K562 (cell line): Measurements from ENCODE around the gene GLUL. TPM values are rescaled to one million over a fixed set of nuclear protein-coding genes. Genes with fewer than 3 reads are reported as not detected.
A peak's percentile ranks its signal among the peaks of the same experiment; 100 is the strongest.

ENCODE experiments used
- ADNP ChIP-seq: fragments of 200-800 bp; sonication (Bioruptor generic); IDR thresholded peaks from 2 replicates; pipeline ENCODE4 v1.6.1; 2016; ENCODE audit warnings: missing genetic modification characterization, missing compliant biosample characterization
- BRCA1 ChIP-seq, 2 experiments: fragments of 450-650 bp in 1 of 2; sonication (generic) in 1 of 2; formaldehyde crosslinking in 1 of 2; IDR thresholded peaks; 2 replicates each; pipeline versions ENCODE4 v1.5.0 to v1.6.1; 2017 to 2020; ENCODE audit warnings: mild to moderate bottlenecking in 1 of 2, missing genetic modification reagents in 1 of 2
- COPS2 ChIP-seq: fragments of 450-650 bp; conservative IDR thresholded peaks from 2 replicates; pipeline ENCODE4 v1.6.1; 2016; ENCODE audit warnings: mild to moderate bottlenecking, moderate library complexity
- CSDE1 ChIP-seq, 2 experiments: fragments of 450-650 bp; IDR thresholded peaks; 2 replicates each; pipeline ENCODE4 v1.6.1; 2016; ENCODE audit warnings: mild to moderate bottlenecking in 1 of 2
- EHMT2 ChIP-seq: fragments of 450-650 bp; IDR thresholded peaks from 2 replicates; pipeline ENCODE4 v1.6.1; 2018; ENCODE audit warnings: antibody characterized with exemption
- FOXK1 ChIP-seq: sonication (generic); formaldehyde crosslinking; IDR thresholded peaks from 2 replicates; pipeline ENCODE4 v1.8.0; 2022; ENCODE audit warnings: missing genetic modification reagents, mild to moderate bottlenecking, borderline replicate concordance
- FOXK2 ChIP-seq, 2 experiments: fragments of 450-650 bp; IDR thresholded peaks in 1 of 2; conservative IDR thresholded peaks in 1 of 2; 2 replicates each; pipeline ENCODE4 v1.6.1; 2016; ENCODE audit warnings: low read depth in 2 of 2, mild to moderate bottlenecking in 1 of 2
- JUNB ChIP-seq: fragments of 450-650 bp; formaldehyde crosslinking; conservative IDR thresholded peaks from 2 replicates; pipeline ENCODE4 v1.4.0; 2020; ENCODE audit warnings: mild to moderate bottlenecking
- KAT7 ChIP-seq: sonication (generic); formaldehyde crosslinking; IDR thresholded peaks from 2 replicates; pipeline ENCODE4 v1.8.0; 2022; ENCODE audit warnings: missing genetic modification reagents, mild to moderate bottlenecking, borderline replicate concordance
- MEF2A ChIP-seq: IDR thresholded peaks from 2 replicates; pipeline ENCODE4 v1.6.1; 2011; ENCODE audit warnings: low read depth, mild to moderate bottlenecking, low read length, moderate library complexity; ENCODE audit not compliant: control insufficient read depth
- MEF2D ChIP-seq: conservative IDR thresholded peaks from 2 replicates; pipeline ENCODE4 v1.6.1; 2016; ENCODE audit warnings: low read depth, missing genetic modification characterization, missing compliant biosample characterization
- NR3C1 ChIP-seq: sonication (generic); formaldehyde crosslinking; IDR thresholded peaks from 2 replicates; pipeline ENCODE4 v1.8.1; 2022; ENCODE audit warnings: missing genetic modification reagents
- PCBP2 ChIP-seq: fragments of 200-400 bp; formaldehyde crosslinking; IDR thresholded peaks from 2 replicates; pipeline ENCODE4 v1.6.1; 2018; ENCODE audit warnings: low read length, low read depth, mild to moderate bottlenecking, moderate library complexity; ENCODE audit not compliant: poor library complexity, severe bottlenecking
- POLR2AphosphoS5 ChIP-seq: IDR thresholded peaks from 2 replicates; pipeline ENCODE4 v1.6.1; 2011; ENCODE audit warnings: mild to moderate bottlenecking, low read depth, low read length, moderate library complexity; ENCODE audit not compliant: control insufficient read depth, insufficient read depth
- TBL1XR1 ChIP-seq, 2 experiments: IDR thresholded peaks; 2 replicates each; pipeline ENCODE4 v1.6.1; 2012; ENCODE audit warnings: improper control_type of control experiment in 2 of 2, low read length in 2 of 2, mild to moderate bottlenecking in 1 of 2
- THRAP3 ChIP-seq: fragments of 450-650 bp; IDR thresholded peaks from 2 replicates; pipeline ENCODE4 v1.6.1; 2016; ENCODE audit warnings: mild to moderate bottlenecking, inconsistent platforms, borderline replicate concordance
- ZNF197 ChIP-seq: fragments of 200-800 bp; sonication (Bioruptor generic); IDR thresholded peaks from 2 replicates; pipeline ENCODE4 v1.6.1; 2016; ENCODE audit warnings: low read depth, missing genetic modification characterization, missing compliant biosample characterization
- ZNF408 ChIP-seq: fragments of 250-450 bp; sonication (Bioruptor Pico); IDR thresholded peaks from 2 replicates; pipeline ENCODE4 v1.4.0; 2020; ENCODE audit warnings: low read depth, mild to moderate bottlenecking, moderate library complexity
- ZNF695 ChIP-seq: fragments of 450-650 bp; formaldehyde crosslinking; IDR thresholded peaks from 2 replicates; pipeline ENCODE4 v1.4.0; 2020; ENCODE audit warnings: mild to moderate bottlenecking, moderate library complexity
- polyA plus RNA-seq, 8 experiments: library from polyadenylated mRNA; depleted of rRNA in 4 of 8; stranded (reverse) in 5 of 8; unstranded in 3 of 8; fragments of >200 nt; fragmentation: Nextera tagmentation in 2 of 8; fragmentation: Illumina TruSeq in 1 of 8; extraction: Ambion mirVana in 2 of 8; extraction: Trizol in 1 of 8; gene quantifications; 2 replicates each; pipeline versions ENCODE4 v1.2.1 to v1.2.3, GENCODE V29; 2011 to 2014; ENCODE audit warnings: inconsistent platforms in 1 of 8, missing spikeins in 1 of 8
- total RNA-seq, 7 experiments: library from RNA; depleted of rRNA in 6 of 7; stranded (reverse); fragments of >200 nt in 6 of 7; fragmentation: Illumina TruSeq in 2 of 7; extraction: Trizol in 2 of 7; gene quantifications; 2 replicates each; pipeline versions ENCODE4 v1.2.1 to v1.2.3, GENCODE V29; 2011 to 2021; ENCODE audit warnings: low replicate concordance in 1 of 7
- TF ChIP-seq, protein P1 (sequence below): fragments of 250-450 bp; sonication (Bioruptor Pico); IDR thresholded peaks from 2 replicates; pipeline ENCODE4 v1.9.0; 2021; ENCODE audit warnings: mild to moderate bottlenecking
- TF ChIP-seq, protein P2 (sequence below): sonication (generic); formaldehyde crosslinking; IDR thresholded peaks from 2 replicates; pipeline ENCODE4 v1.8.0; 2022; ENCODE audit warnings: missing genetic modification reagents, mild to moderate bottlenecking, borderline replicate concordance
- TF ChIP-seq, protein P3 (sequence below), 2 experiments: fragments of 250-450 bp in 1 of 2; fragments of 450-650 bp in 1 of 2; sonication (Bioruptor Pico) in 1 of 2; IDR thresholded peaks; 2 replicates each; pipeline versions ENCODE4 v1.6.1 to v1.8.0; 2016 to 2021; ENCODE audit warnings: mild to moderate bottlenecking in 2 of 2, moderate library complexity in 2 of 2, missing compliant biosample characterization in 1 of 2, missing genetic modification characterization in 1 of 2
- TF ChIP-seq, protein P4 (sequence below): sonication (generic); formaldehyde crosslinking; IDR thresholded peaks from 2 replicates; pipeline ENCODE4 v1.8.1; 2022; ENCODE audit warnings: missing genetic modification reagents

GLUL gene
- total and polyA plus RNA-seq, 9 of the 15 experiments (the other 6 are each of a cell fraction or from before 2014, with no cell fraction given), result 1,088 to 4,222 (median 1,338) TPM

DNA sequence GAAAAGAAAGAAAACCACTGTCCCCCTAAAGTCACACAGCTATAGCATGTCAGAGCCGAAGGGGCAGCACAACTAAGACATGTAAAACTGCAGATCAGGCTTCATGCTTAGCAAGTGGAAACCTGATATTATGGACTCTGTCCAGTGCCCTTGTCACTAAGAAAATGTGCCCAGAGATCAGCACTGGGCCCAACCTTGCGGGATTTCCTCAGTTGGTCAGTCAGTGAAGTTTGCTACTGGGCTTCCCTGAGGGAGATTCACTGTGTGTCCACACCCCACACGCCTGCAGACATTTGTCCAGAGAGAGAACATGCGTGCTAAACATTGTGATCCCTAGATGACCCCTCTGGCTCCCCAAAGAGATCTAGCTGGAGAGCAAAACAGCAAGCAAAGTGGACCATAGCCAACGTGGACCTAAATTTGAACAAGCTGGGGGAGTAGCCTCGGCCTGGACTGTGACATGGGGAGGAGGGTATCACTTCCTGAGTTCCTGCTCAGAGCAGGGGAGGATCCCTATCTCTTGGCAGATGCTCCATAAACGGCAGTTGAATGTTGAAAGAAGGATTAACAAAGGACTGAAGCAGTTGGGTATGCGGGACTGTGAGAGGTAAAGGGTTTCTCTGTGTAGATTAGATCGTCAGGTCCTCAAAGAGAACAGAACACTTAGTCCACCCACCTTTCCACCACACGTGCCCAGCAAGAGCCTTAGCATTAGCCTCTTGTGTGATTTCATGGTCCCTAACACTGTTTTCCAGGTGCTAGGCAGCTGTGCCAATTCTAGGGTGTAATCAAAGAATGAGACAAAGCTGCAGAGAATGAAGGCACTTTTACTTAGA, 53.6 kb downstream of the GLUL start (continued):
- TF ChIP-seq, protein P1, sequence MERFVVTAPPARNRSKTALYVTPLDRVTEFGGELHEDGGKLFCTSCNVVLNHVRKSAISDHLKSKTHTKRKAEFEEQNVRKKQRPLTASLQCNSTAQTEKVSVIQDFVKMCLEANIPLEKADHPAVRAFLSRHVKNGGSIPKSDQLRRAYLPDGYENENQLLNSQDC, result no peak
- no peak for TF ChIP-seq NR3C1 (CRISPR knock-in tag)
- TF ChIP-seq ADNP (tag), result no peak
- TF ChIP-seq MEF2D, result peak; percentile 84; the same call in 1 of the 2 replicates
- TF ChIP-seq, protein P2, sequence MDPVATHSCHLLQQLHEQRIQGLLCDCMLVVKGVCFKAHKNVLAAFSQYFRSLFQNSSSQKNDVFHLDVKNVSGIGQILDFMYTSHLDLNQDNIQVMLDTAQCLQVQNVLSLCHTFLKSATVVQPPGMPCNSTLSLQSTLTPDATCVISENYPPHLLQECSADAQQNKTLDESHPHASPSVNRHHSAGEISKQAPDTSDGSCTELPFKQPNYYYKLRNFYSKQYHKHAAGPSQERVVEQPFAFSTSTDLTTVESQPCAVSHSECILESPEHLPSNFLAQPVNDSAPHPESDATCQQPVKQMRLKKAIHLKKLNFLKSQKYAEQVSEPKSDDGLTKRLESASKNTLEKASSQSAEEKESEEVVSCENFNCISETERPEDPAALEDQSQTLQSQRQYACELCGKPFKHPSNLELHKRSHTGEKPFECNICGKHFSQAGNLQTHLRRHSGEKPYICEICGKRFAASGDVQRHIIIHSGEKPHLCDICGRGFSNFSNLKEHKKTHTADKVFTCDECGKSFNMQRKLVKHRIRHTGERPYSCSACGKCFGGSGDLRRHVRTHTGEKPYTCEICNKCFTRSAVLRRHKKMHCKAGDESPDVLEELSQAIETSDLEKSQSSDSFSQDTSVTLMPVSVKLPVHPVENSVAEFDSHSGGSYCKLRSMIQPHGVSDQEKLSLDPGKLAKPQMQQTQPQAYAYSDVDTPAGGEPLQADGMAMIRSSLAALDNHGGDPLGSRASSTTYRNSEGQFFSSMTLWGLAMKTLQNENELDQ (CRISPR knock-in tag), result no peak
- TF ChIP-seq EHMT2, result peak; percentile 89
- TF ChIP-seq KAT7 (CRISPR knock-in tag), result no peak
- peak; percentile 50 to 94; a peak in 3 of 4 replicates for TF ChIP-seq TBL1XR1 (IDR thresholded peaks at IDR 0.05; ENCODE audit: low read length in 2 of 2)
- no peak for TF ChIP-seq BRCA1 (IDR thresholded peaks at IDR 0.05)
- TF ChIP-seq BRCA1 (CRISPR knock-in tag; IDR thresholded peaks at IDR 0.05), result no peak
- TF ChIP-seq, protein P3, sequence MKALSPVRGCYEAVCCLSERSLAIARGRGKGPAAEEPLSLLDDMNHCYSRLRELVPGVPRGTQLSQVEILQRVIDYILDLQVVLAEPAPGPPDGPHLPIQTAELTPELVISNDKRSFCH (CRISPR knock-in tag; IDR thresholded peaks at IDR 0.05), result no peak
- TF ChIP-seq, protein P3 (tag; IDR thresholded peaks at IDR 0.05), result peak; percentile 86; the same call in 1 of the 2 replicates
- TF ChIP-seq POLR2AphosphoS5, result peak; percentile 68
- no peak for TF ChIP-seq ZNF197 (CRISPR knock-in tag)
- 0 out of 2 replicates have a peak, but pooled peaks have one; percentile 7 for TF ChIP-seq JUNB (CRISPR knock-in tag)
- no peak for TF ChIP-seq THRAP3
- peak; percentile 57; the same call in 1 of the 2 replicates for TF ChIP-seq ZNF695 (CRISPR knock-in tag)
- no peak for TF ChIP-seq FOXK1 (CRISPR knock-in tag)
- no peak for TF ChIP-seq MEF2A
- no peak for TF ChIP-seq CSDE1 (IDR thresholded peaks at IDR 0.05)
- no peak for TF ChIP-seq COPS2
- TF ChIP-seq FOXK2 (conservative IDR thresholded peaks at IDR 0.05 in 1 of 2, IDR thresholded peaks at IDR 0.05 in 1 of 2; ENCODE audit: low read depth in 2 of 2), result peak in 1 of 2 experiments; percentile 47; a peak in 1 of 4 replicates
- TF ChIP-seq, protein P4, sequence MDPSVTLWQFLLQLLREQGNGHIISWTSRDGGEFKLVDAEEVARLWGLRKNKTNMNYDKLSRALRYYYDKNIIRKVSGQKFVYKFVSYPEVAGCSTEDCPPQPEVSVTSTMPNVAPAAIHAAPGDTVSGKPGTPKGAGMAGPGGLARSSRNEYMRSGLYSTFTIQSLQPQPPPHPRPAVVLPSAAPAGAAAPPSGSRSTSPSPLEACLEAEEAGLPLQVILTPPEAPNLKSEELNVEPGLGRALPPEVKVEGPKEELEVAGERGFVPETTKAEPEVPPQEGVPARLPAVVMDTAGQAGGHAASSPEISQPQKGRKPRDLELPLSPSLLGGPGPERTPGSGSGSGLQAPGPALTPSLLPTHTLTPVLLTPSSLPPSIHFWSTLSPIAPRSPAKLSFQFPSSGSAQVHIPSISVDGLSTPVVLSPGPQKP (CRISPR knock-in tag), result no peak
- no peak for TF ChIP-seq PCBP2
- no peak for TF ChIP-seq ZNF408 (CRISPR knock-in tag)
